Stimulated activated CD8-positive, alpha-beta memory T cell treated with anti-CD3 and anti-CD28 coated beads, Interleukin-12 subunit alpha, Interleukin-12 subunit beta, amount 100 ng/mL, for 24 hours (primary cell): Measurements from ENCODE around the gene SDC1.

Source experiments
- DNase-seq: peaks from one replicate; pipeline ENCODE4 v3.0.0-alpha.2; 2020; ENCODE audit errors: extremely low read depth

The SDC1 gene

DNA sequence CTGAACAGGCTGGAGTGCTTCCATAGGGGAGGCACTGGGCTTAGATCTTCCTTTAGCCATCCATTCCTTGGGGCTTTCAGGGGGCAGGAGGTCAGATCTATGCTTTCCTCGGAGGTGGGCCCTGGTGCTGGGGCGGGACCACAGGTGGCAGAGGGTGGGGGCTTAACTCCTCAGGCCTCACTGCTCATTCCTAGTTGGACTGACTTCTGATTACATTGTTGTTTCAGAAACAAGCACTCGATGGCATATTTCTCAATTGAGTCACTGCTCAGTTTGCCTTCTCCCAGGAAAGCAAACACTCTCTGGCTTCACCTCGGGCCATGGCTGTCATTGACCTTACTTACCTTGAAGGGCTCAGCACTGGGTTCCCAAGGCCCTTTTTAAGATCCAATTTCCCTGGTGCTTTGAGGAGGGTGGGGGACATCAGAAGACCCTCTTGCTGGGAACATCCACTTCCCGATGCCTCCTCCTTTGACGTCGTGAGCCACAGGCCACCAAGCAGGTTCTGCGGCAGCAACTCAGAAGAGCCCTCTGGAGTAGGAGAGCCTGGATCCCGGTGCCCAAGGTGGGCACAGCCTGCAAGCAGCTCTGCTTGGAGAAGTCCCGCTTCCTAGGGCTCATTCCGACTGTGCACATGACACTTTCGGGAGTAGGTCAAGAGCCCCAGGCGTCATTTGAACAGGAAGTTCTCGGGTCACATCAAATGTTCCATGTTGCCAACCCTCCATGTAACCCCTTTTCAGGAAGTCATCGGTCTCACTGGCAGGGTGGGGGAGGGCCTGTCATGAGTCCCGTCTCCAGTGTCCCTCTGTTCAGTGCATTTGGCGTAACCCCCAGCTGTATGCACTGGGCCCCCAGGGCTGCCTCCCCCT lies 40.6 kb downstream of the SDC1 start:
- no peak for DNase-seq

GRCh38 chr2:20183373-20183772 lies 41.6 kb downstream of the SDC1 start:
- DNase-seq = no peak

DNA sequence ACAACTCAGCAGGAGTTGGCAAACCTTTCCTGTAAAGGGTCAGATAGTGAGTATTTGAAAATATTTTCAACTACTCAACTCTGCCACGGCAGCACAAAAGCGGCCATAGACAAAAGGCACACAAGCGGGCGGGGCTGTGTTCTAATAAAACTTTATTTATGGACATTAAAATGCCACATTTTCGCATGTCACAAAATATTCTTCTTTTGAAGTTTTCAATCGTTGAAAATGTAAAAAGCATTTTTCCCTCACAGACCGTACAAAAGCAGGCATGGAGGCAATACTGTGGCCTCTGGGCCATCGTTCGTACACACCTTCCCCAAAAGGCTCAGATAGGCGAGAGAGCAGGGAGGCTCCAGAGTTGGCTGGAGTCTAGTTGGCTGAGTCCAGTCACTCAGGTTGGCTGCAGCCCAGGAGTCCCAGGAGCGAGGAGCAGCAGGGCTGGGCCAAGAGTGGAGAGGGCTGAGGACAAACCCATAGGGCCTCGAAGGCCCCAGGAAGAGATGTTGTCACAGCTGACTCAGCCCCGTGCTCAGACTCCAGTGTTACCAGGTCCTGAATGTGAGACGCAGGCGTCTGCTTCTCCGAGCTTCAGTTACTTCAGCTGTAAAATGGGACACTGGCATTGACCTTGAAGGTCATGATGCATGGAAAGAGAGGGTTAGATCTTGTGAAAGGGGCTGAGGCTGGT lies 42.5 kb downstream of the SDC1 start:
- DNase-seq = no peak

DNA sequence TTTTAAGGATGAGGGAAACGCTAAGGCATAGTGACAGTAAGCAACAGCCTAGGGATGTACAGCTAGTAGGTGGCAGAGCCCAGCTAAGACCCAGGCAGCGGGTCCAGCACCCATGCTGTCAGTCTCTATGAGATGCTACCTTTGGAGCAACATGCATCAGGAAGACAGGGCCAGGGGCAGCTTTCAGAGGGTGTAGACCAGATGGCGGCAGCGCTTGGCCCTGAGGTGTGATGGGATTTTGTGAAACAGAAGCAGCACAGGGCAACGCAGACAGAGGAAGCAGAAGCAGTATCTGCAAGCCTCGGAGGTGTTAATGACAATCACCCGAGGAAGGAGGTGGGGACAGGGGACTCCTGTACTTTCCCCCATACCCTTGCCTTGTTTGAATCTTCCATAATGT lies 43.2 kb downstream of the SDC1 start:
- DNase-seq = no peak

GRCh38 chr2:20180676-20181648 lies 44.0 kb downstream of the SDC1 start:
- DNase-seq = no peak

DNA sequence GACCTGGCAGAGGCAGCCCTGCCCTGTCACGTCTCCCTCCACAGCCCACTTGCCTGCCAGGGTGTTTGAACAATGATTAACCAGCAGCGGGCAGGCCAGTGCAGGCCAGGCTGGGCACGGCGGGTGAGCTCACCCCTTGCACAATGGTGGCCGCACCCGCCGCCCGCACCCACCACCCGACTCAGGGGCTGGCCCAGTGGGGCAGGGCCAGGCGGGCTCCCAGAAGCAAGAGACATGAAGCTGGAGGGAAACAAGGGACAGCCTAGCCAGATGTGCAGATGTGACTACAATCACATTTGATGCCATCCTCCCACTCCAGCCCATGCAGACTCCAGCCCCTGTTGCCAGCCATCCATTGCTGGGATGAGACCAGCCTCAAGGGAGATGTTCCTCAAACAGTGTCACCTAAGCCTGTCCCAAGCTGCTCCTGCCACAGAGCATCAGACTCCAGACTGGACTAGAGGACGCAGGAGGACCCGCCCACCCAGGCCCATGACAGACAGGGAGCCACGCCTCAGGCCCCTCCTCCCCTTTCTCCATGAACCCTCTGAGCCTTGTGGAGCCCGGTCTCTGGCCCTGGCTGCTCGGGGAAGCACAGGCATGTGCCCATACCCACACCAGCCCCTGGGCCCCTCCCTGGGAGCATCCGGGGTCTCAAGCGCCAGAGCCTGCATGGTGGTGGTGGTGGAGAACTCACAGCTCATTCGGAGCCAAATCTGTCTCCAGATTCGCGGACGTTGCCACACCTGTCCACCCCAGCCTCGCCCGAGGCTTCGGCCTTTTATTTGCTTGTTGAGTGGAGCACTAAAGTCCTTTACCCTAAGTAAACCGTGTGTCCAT lies 45.0 kb downstream of the SDC1 start:
- DNase-seq = no peak

DNA sequence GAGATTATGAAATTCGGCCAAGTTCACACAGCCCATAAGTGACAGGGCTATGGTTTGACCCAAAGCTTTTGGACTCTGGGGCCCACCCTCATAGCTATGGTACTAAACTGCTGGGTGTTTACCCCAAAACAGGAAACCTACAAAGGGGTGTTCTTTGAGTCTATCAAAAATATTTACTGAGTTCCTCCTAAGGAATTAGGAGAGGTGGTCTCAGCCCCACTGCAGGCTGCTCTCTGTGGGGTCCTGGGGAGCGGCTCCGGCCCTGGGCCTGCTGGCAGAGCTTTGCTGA lies 45.5 kb downstream of the SDC1 start:
- no peak for DNase-seq

DNA sequence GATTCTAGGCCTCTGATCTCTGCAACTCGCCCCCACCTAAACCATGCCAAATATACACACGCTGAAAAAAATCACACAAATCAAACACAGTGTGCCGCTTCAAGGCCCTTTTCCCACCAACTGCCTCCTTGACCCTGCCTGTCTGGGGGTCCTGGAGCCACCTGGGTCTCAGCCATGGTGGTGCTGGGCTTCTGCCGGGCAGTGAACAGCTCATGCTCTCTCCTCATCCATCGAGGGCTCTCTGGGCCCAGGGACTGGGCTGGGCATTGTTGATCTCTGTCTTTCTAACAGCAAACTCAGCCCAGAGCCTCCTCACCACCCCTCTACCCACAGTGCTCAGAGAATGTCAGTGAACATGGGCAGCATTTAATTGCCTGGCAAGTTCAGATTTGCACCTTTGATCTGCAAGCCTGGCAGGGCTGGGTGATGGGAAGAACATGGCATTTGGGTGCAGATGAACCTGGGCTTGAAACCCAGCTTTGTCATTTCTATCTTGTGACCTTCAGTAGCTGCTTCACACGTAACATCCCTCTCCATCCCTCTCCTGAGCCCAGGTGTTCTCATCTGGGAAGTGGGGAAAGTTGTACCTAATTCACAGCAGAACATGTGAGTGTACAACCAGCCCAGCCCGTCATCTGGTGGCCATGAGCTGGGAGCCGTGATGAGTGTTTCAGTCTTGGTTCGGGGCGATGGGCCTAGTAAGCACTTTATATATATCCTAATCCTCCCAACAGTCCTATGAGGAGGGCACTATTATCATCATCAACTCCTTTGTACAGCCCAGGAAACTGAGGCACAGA lies 46.1 kb downstream of the SDC1 start:
- no peak for DNase-seq

GRCh38 chr2:20178249-20178607 lies 46.7 kb downstream of the SDC1 start:
- no peak for DNase-seq

- no peak for DNase-seq
These were observed 47.2 kb downstream of the SDC1 start for GRCh38 chr2:20177556-20178248.

DNA sequence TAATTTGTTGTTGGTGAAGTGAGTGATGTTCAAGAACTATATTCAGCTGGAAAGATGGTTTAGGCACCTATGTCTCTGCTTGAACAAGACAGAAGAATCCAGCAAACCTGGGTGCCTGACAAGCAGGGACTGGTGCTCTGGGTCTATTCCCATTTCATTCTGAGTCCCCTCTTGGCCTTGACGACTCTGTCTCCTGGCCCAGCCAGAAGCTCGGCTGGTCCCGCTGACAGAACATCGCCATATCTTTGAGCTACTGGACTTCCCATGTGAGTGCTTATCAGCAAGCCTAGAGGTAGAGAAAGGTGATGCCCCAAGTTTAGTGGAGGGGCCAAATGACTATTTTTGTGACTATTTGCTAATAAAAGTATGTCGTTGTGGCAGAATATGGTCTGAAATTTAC lies 48.2 kb downstream of the SDC1 start:
- no peak for DNase-seq

GRCh38 chr2:20175931-20176330 lies 49.0 kb downstream of the SDC1 start:
- DNase-seq = no peak

DNA sequence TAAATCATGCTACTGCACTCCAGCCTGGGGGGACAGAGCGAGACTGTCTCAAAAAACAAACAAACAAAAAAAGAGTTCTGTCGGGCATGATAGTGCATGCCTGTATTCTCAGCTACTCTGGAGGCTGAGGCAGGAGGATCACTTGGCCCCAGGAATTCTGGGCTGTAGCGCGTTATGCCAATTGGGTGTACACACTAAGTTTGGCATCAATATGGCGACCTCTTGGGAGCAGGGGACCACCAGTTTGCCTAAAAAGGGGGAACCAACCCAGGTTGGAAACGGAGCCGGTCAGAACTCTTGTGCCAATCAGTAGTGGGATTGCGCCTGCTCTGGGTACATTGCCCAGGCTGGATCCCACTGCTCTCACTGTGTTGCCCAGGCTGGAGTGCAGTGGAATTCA lies 49.7 kb downstream of the SDC1 start:
- no peak for DNase-seq

- no peak for DNase-seq
These were observed 50.5 kb downstream of the SDC1 start for GRCh38 chr2:20174410-20174809.

- no peak for DNase-seq
These were observed 51.2 kb downstream of the SDC1 start for GRCh38 chr2:20173496-20174402.

GRCh38 chr2:20173064-20173463 lies 51.9 kb downstream of the SDC1 start:
- no peak for DNase-seq

DNA sequence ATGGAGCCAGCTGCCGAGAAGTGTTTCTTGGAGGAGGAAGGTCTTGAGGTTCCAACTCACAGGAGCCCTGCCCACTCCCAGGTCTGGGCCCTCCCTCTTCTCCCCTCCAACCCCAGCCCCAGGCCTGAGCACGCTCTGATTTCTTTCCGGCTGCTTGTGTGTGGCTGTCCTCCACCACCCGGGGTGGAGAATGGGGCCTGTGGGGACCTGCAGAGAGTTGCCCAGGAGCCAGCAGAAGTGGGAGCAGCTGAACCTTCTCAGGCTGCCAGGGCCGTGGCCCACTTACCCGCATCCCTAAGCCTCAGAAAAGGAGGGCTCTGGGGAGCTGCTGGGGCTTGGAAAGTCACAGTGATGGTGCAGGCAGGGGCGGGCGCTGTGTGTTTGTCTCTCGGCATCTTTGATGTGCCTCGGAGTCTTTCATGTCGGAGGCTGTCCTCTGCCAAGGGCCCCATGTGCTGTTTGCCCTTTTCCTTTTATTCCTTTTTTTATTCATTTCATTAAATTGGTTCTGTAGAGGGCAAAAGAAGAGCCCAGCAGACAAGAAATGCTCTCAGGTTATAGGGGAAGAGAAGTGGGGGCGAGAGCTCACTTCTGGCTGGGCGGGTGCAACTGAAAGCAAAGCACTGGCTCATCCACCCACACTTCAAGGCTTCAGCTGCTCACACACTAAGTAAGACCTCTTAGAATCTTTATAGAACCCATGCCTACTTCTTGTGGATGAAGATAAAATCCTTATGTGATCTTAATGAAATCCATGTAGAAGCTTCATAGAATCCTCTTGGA lies 52.5 kb downstream of the SDC1 start:
- DNase-seq = no peak

- no peak for DNase-seq
These were observed 53.4 kb downstream of the SDC1 start for GRCh38 chr2:20171445-20171977.
